HG02840 (cell line): ENCODE measurements around the gene GALR2.

ENCODE experiments used
- ATAC-seq: cut with Tn5 transposase; IDR thresholded peaks from one replicate; pipeline ENCODE4 v1.9.1; 2021; ENCODE audit warnings: mild to moderate bottlenecking, moderate library complexity, moderate number of reproducible peaks; ENCODE audit not compliant: unreplicated experiment, low FRiP score

The GALR2 gene

DNA sequence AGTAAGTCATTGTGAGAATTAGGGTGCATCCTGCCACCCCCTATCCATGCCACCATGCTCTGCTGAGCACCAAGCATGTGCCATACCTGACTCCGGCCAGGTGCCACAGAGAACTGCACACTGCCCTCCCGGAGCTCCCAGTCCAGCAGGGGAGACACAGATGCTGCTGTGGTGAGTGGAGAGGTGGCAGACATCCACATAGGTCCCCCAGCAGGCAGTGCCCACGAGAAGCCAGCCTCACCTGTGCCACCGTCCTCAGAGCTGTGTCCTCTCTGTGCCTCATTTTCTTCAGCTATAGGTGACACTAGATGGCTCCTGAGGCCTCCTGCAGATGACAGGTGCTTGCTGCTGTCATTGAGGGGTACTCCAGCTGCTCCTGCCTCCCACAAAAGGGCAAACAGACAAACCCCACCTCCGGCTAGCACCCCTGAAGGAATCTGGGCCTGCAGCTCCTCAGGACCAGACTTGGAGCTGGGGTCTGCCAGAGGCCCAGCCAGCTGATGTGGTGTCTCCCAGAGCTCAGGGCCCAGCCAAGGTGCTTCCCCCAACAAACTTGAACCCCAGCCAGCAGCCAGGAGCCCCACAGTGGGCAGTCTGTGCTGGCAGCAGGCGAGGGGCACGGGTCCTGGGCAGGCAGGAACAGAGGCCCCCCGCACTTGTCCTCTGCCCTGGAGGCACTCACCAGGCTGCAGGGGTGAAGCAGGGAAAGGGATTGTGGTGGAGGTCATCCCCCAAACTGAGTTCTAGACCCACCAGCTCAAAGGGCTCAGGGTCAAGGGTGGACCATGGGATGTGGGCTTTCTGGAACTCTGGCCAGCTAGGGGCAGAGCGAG lies 49.4 kb downstream of the GALR2 start:
- no peak for ATAC-seq

DNA sequence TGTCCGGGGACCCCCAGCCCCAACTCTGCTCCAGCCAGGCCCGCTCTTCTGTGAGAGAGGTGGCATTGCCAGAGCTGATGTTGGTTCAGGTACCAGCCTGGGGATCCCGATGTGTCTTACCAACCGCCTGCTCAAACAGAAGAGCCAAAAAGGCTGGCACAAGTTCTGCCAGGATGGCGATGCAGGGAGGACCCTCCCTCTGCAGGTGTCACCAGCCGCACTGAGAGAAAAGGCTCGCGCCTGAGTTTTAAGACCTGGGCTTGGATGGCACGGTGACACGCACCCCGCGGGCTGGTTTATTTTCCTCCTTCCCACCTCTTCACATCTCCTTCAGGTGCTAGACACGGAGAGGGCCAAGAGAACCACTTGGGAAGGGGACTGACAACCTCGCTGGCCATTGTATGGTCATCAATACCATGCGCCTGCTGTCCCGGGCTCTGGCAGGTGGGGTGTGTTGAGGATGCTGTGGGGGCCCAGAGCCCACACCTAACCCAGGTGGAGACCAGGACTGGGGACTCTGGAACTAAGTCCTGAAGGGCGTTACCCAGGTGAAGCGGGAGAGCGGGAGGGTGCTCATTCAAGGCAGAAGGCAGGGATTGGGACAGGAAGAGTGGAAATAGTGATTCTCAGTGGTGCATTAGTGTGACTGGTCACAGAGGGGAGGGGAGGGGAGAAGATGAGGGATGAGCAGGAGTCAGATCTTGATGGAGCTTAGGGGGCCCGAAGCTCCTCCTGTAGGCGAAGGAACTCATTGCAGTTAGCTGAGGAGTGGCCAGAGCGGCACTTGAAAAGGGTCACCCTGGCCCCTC lies 50.2 kb downstream of the GALR2 start:
- ATAC-seq: no peak

DNA sequence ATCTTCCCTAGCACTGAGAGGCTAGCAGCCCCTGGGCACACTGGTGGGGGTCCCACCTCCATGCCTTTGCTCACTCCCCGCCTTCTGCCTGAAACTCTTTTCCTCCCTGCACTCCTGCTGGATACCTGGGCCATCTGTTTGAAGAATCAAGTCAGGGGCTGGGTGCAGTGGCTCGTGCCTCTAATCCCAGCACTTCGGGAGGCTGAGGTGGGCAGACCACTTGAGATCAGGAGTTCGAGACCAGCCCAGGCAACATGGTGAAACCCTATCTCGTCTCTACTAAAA lies 50.8 kb downstream of the GALR2 start:
- no peak for ATAC-seq

DNA sequence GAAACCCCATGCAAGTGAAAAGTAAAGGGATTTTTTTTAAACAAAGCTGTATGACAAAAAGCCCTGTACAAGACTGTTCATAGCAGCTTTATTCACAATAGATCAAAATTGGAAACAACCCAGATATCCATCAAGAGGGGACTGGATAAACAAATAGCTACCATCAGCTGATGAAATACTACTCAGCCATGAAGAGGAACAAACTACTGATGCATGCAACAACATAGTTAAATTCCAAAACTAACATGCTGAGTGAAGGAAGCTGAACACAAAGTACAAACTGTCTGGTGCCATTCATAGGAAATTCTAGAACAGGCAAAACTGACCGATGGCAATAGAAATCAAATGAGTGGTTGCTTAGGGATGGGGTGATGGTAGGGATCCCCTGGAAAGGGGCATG lies 51.3 kb downstream of the GALR2 start:
- no peak for ATAC-seq
